SIG-M5 treated with dmso at 0.1 percent for 504 hours (cell line): ENCODE results near the gene CCDC183.
"Not testable (repeated sequence)": the region's sequence is repeated elsewhere in the genome, so short reads cannot be mapped to it uniquely, and the experiment has no call there.

Source experiments
- DNase-seq: peaks from one replicate; lab custom pipeline; 2025; ENCODE audit not compliant: unreplicated experiment; lab: John Stamatoyannopoulos, UW

The CCDC183 gene

GRCh38 chr9:136837146-136837855, 41.2 kb downstream of the CCDC183 start:
- no peak for DNase-seq

- not testable (repeated sequence) for DNase-seq
Measured at GRCh38 chr9:136837856-136838277, 41.7 kb downstream of the CCDC183 start.

- no peak for DNase-seq
Measured at GRCh38 chr9:136838314-136839228, 42.4 kb downstream of the CCDC183 start.

GRCh38 chr9:136839229-136840139, 43.3 kb downstream of the CCDC183 start:
- no peak for DNase-seq

- DNase-seq: no peak
Measured at GRCh38 chr9:136840140-136840876, 44.2 kb downstream of the CCDC183 start.

GRCh38 chr9:136840877-136841645, 44.9 kb downstream of the CCDC183 start:
- peak; percentile 18 for DNase-seq

- DNase-seq: not testable (repeated sequence)
Measured at GRCh38 chr9:136841646-136842379, 45.7 kb downstream of the CCDC183 start.

GRCh38 chr9:136842380-136842948, 46.3 kb downstream of the CCDC183 start, which contains the start of gene AJM1:
TSS of gene AJM1 (plus strand) at chr9:136842478. CDS start at chr9:136844415, 1,937 bp downstream.
- peak; percentile 53 for DNase-seq

GRCh38 chr9:136843159-136843800, 47.1 kb downstream of the CCDC183 start:
- not testable (repeated sequence) for DNase-seq

- DNase-seq: not testable (repeated sequence)
Measured at GRCh38 chr9:136843801-136844740, 47.9 kb downstream of the CCDC183 start.

- DNase-seq: no peak
Measured at GRCh38 chr9:136844761-136845464, 48.8 kb downstream of the CCDC183 start.

- no peak for DNase-seq
Measured at GRCh38 chr9:136845465-136846260, 49.5 kb downstream of the CCDC183 start.

- no peak for DNase-seq
Measured at GRCh38 chr9:136846376-136847087, 50.4 kb downstream of the CCDC183 start.

GRCh38 chr9:136847088-136847825, 51.1 kb downstream of the CCDC183 start:
- DNase-seq: peak; percentile 44
